AG09309 (cell line): ENCODE data around the gene ARL14EP.

Source experiments
- DNase-seq: peaks from one replicate; pipeline ENCODE4 v3.0.0-alpha.2; 2010; ENCODE audit warnings: low read depth
- H3K4me3 ChIP-seq: 2 replicates; pipeline ENCODE4 v1.5.1; 2011; ENCODE audit warnings: mild to moderate bottlenecking, low read depth, low read length, moderate library complexity; ENCODE audit not compliant: control insufficient read depth
- CTCF ChIP-seq: IDR thresholded peaks from 2 replicates; pipeline ENCODE4 v1.5.1; 2011; ENCODE audit warnings: mild to moderate bottlenecking, low read depth, low read length, inconsistent platforms; ENCODE audit not compliant: insufficient read depth, control insufficient read depth; ENCODE audit errors: missing control alignments

The ARL14EP gene

GRCh38 chr11:30322191-30322590 is 713 bp upstream of the ARL14EP start:
- no peak overlapping the region for H3K4me3 ChIP-seq
- TF ChIP-seq CTCF, result no peak
- no peak for DNase-seq

GRCh38 chr11:30326114-30326778 is 3.3 kb downstream of the ARL14EP start:
- DNase-seq, result no peak
- no peak for TF ChIP-seq CTCF
- H3K4me3 ChIP-seq, result no peak overlapping the region

- no peak for TF ChIP-seq CTCF
- no peak for DNase-seq
- H3K4me3 ChIP-seq, result no peak overlapping the region
Observed at GRCh38 chr11:30326906-30327305, 4.0 kb downstream of the ARL14EP start.

- H3K4me3 ChIP-seq, result no peak overlapping the region
- DNase-seq, result no peak
- no peak for TF ChIP-seq CTCF
Observed at GRCh38 chr11:30328681-30329080, 5.8 kb downstream of the ARL14EP start.

GRCh38 chr11:30329150-30329940 is 6.4 kb downstream of the ARL14EP start:
- no peak overlapping the region for H3K4me3 ChIP-seq
- TF ChIP-seq CTCF, result no peak
- DNase-seq, result no peak

- peak; percentile 57 for TF ChIP-seq CTCF
- no peak overlapping the region for H3K4me3 ChIP-seq
- DNase-seq, result no peak
Observed at GRCh38 chr11:30333405-30333804, 10.5 kb downstream of the ARL14EP start.
